HG03095 (cell line): ENCODE results near the gene PSAP.
"Not testable (repeated sequence)": the region's sequence is repeated elsewhere in the genome, so short reads cannot be mapped to it uniquely, and the experiment has no call there.

ENCODE experiments used
- ATAC-seq: cut with Tn5 transposase; IDR thresholded peaks from one replicate; pipeline ENCODE4 v1.9.1; 2021; ENCODE audit warnings: moderate library complexity; ENCODE audit not compliant: unreplicated experiment

The PSAP gene

GRCh38 chr10:71874680-71875354 lies 23.8 kb upstream of the PSAP start:
- not testable (repeated sequence) for ATAC-seq

GRCh38 chr10:71873582-71874211 lies 22.6 kb upstream of the PSAP start:
- peak; percentile 95 for ATAC-seq

- not testable (repeated sequence) for ATAC-seq
Measured at GRCh38 chr10:71869601-71870000, 18.6 kb upstream of the PSAP start.

- no peak for ATAC-seq
Measured at GRCh38 chr10:71868192-71868697, 17.2 kb upstream of the PSAP start.

GRCh38 chr10:71865561-71866041 lies 14.6 kb upstream of the PSAP start:
- ATAC-seq: no peak

- ATAC-seq: no peak
Measured at GRCh38 chr10:71864911-71865361, 13.9 kb upstream of the PSAP start.

GRCh38 chr10:71863203-71863602 lies 12.2 kb upstream of the PSAP start:
- ATAC-seq: no peak

GRCh38 chr10:71860243-71861029 lies 9.4 kb upstream of the PSAP start:
- peak; percentile 50 for ATAC-seq

- ATAC-seq: no peak
Measured at GRCh38 chr10:71857934-71858890, 7.2 kb upstream of the PSAP start.

- no peak for ATAC-seq
Measured at GRCh38 chr10:71856619-71857018, 5.6 kb upstream of the PSAP start.

GRCh38 chr10:71854031-71854430 lies 3.0 kb upstream of the PSAP start:
- no peak for ATAC-seq

- ATAC-seq: no peak
Measured at GRCh38 chr10:71852355-71852937, 1.4 kb upstream of the PSAP start.

GRCh38 chr10:71851465-71852095 lies 529 bp upstream of the PSAP start:
- peak; percentile 11 for ATAC-seq

GRCh38 chr10:71850021-71850742 lies 869 bp downstream of the PSAP start:
- no peak for ATAC-seq

- no peak for ATAC-seq
Measured at GRCh38 chr10:71849461-71849908, 1.6 kb downstream of the PSAP start.

- no peak for ATAC-seq
Measured at GRCh38 chr10:71848325-71849275, 2.5 kb downstream of the PSAP start.

- ATAC-seq: no peak
Measured at GRCh38 chr10:71847418-71847817, 3.6 kb downstream of the PSAP start.

- ATAC-seq: no peak
Measured at GRCh38 chr10:71846816-71847215, 4.2 kb downstream of the PSAP start.
